Keratinocyte (primary cell): Measurements from ENCODE around the gene GRIN3A. TPM values are rescaled to one million over a fixed set of nuclear protein-coding genes. Genes with fewer than 3 reads are reported as not detected.

Experiments used
- DNase-seq: peaks from one replicate; pipeline ENCODE4 v3.0.0-alpha.2; 2011; ENCODE audit warnings: low read depth, missing footprints, low spot score
- FAIRE-seq: peaks from 2 replicates; lab custom pipeline; 2011; peaks lifted over from hg19 to GRCh38; lab: Jason Lieb, UNC
- H2AFZ ChIP-seq: 2 replicates; pipeline ENCODE4 v1.6.0; 2012; ENCODE audit warnings: low read length, control low read depth, inconsistent platforms; ENCODE audit not compliant: control insufficient read depth
- H3K27ac ChIP-seq: 2 replicates; pipeline ENCODE4 v1.5.1; 2011; ENCODE audit warnings: low read length; ENCODE audit not compliant: control insufficient read depth, insufficient read depth
- H3K27me3 ChIP-seq: 3 replicates; pipeline ENCODE4 v1.6.0; 2011; ENCODE audit warnings: low read length; ENCODE audit not compliant: control insufficient read depth, insufficient read depth; ENCODE audit errors: extremely low read depth
- H3K36me3 ChIP-seq, 2 experiments: 2 replicates in 1 of 2; 3 replicates in 1 of 2; pipeline ENCODE4 v1.5.1; 2011; ENCODE audit warnings: low read length in 2 of 2, mild to moderate bottlenecking in 1 of 2; ENCODE audit not compliant: control insufficient read depth in 2 of 2, insufficient read depth in 2 of 2; ENCODE audit errors: extremely low read depth in 1 of 2
- H3K4me1 ChIP-seq: 3 replicates; pipeline ENCODE4 v1.5.1; 2011; ENCODE audit warnings: low read length; ENCODE audit not compliant: control insufficient read depth, insufficient read depth; ENCODE audit errors: extremely low read depth
- H3K4me2 ChIP-seq: 3 replicates; pipeline ENCODE4 v1.6.0; 2011; ENCODE audit warnings: low read depth, low read length; ENCODE audit not compliant: control insufficient read depth, insufficient read depth; ENCODE audit errors: extremely low read depth
- H3K4me3 ChIP-seq, 3 experiments: fragments of 200-600 bp in 1 of 3; sonication (generic) in 1 of 3; 2 replicates in 2 of 3; 3 replicates in 1 of 3; pipeline ENCODE4 v1.5.1; 2011 to 2016; ENCODE audit warnings: low read length in 3 of 3, mild to moderate bottlenecking in 3 of 3, control low read depth in 2 of 3, inconsistent platforms in 1 of 3, low read depth in 1 of 3, mixed read lengths in 1 of 3, mixed run types in 1 of 3, moderate library complexity in 1 of 3; ENCODE audit not compliant: control insufficient read depth in 2 of 3, insufficient read depth in 2 of 3; ENCODE audit errors: extremely low read depth in 1 of 3
- H3K79me2 ChIP-seq: 2 replicates; pipeline ENCODE4 v1.6.0; 2012; ENCODE audit warnings: low read length; ENCODE audit not compliant: control insufficient read depth, insufficient read depth
- H3K9ac ChIP-seq: 3 replicates; pipeline ENCODE4 v1.6.0; 2011; ENCODE audit warnings: low read length; ENCODE audit not compliant: control insufficient read depth, insufficient read depth; ENCODE audit errors: extremely low read depth
- H3K9me1 ChIP-seq: 3 replicates; pipeline ENCODE4 v1.6.0; 2011; ENCODE audit warnings: low read length; ENCODE audit not compliant: control insufficient read depth, insufficient read depth; ENCODE audit errors: extremely low read depth
- H3K9me3 ChIP-seq: 2 replicates; pipeline ENCODE4 v1.5.1; 2012; ENCODE audit warnings: low read depth, low read length; ENCODE audit not compliant: control insufficient read depth
- H4K20me1 ChIP-seq: 3 replicates; pipeline ENCODE4 v1.6.0; 2011; ENCODE audit warnings: low read length; ENCODE audit not compliant: control insufficient read depth, insufficient read depth; ENCODE audit errors: extremely low read depth
- EZH2 ChIP-seq: IDR thresholded peaks from one replicate; pipeline ENCODE4 v1.6.1; 2012; ENCODE audit warnings: inconsistent platforms, mild to moderate bottlenecking, low read length, moderate library complexity
- dilution Hi-C: fragments of 300-500 bp; cut with MboI; formaldehyde crosslinking; loops from one replicate; pipeline ENCODE4 v1.7.0; 2020; ENCODE audit warnings: low sequenced_read_pairs; ENCODE audit not compliant: extremely low pct_ligation_motif_present
- polyA plus RNA-seq, 5 experiments: library from polyadenylated mRNA; depleted of rRNA in 3 of 5; stranded (reverse) in 3 of 5; stranded (forward) in 1 of 5; unstranded in 1 of 5; fragments of >200 nt; gene quantifications; 1 replicate in 1 of 5; 2 replicates in 3 of 5; 3 replicates in 1 of 5; pipeline versions ENCODE4 v1.2.1 to v1.2.3, GENCODE V29; 2011 to 2012; ENCODE audit warnings: missing spikeins in 2 of 5, low read depth in 1 of 5, low replicate concordance in 1 of 5
- TF ChIP-seq, protein P1 (sequence below), 3 experiments: IDR thresholded peaks in 1 of 3; conservative IDR thresholded peaks in 1 of 3; optimal IDR thresholded peaks in 1 of 3; 2 replicates in 2 of 3; 3 replicates in 1 of 3; pipeline versions ENCODE3 to v1.5.1; 2011; ENCODE audit warnings: low read length in 3 of 3, mild to moderate bottlenecking in 3 of 3, moderate library complexity in 2 of 3, control low read depth in 1 of 3, inconsistent platforms in 1 of 3; ENCODE audit not compliant: insufficient read depth in 2 of 3; ENCODE audit errors: extremely low read depth in 1 of 3

The GRIN3A gene
- polyA plus RNA-seq, 1 donor (not counting 4 experiments of a cell fraction or from before 2014, with no cell fraction given) = not detected

DNA sequence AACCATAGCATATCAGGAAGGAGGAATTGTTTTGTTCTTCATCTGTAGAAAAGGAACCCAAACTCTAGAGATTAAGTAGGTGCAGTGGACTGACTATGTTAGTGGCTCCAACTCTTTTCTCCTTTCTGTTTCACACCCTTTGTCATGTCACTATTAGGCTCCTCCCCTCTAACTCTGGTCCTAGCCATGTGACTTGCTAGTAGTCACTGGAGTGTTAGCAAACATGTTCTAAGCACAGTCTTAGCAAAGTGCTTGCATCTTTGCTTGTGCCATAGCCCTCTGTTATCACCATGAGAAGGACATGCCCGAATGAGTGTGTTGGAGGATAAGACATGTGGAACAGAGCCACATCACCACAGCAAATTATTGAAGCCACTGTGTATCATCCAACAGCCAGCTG lies 88.3 kb downstream of the GRIN3A start:
- Histone ChIP-seq H3K4me2 (no peak overlapping the region), H3K9me3 (no peaks in the 10 kb centered on the region), H4K20me1 (no peaks in the 10 kb centered on the region), H3K4me1 (no peaks in the 10 kb centered on the region), H3K27me3 (no peaks in the 10 kb centered on the region), H3K27ac (no peak overlapping the region), H2AFZ (no peak overlapping the region), H3K79me2 (no peaks in the 10 kb centered on the region), H3K4me3 (no peak overlapping the region), H3K9me1 (no peaks in the 10 kb centered on the region), H3K9ac (no peak overlapping the region), H3K36me3 (no peaks in the 10 kb centered on the region)
- DNase-seq (no peak), FAIRE-seq (no peak)
- TF ChIP-seq, protein P1, sequence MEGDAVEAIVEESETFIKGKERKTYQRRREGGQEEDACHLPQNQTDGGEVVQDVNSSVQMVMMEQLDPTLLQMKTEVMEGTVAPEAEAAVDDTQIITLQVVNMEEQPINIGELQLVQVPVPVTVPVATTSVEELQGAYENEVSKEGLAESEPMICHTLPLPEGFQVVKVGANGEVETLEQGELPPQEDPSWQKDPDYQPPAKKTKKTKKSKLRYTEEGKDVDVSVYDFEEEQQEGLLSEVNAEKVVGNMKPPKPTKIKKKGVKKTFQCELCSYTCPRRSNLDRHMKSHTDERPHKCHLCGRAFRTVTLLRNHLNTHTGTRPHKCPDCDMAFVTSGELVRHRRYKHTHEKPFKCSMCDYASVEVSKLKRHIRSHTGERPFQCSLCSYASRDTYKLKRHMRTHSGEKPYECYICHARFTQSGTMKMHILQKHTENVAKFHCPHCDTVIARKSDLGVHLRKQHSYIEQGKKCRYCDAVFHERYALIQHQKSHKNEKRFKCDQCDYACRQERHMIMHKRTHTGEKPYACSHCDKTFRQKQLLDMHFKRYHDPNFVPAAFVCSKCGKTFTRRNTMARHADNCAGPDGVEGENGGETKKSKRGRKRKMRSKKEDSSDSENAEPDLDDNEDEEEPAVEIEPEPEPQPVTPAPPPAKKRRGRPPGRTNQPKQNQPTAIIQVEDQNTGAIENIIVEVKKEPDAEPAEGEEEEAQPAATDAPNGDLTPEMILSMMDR (optimal IDR thresholded peaks at IDR 0.05 in 1 of 3, IDR thresholded peaks at IDR 0.05 in 1 of 3, conservative IDR thresholded peaks at IDR 0.05 in 1 of 3; ENCODE audit: extremely low read depth in 1 of 3, insufficient read depth in 2 of 3, low read length in 3 of 3) = no peak
- TF ChIP-seq EZH2 = no peak
- dilution Hi-C loops = no loop called here

DNA sequence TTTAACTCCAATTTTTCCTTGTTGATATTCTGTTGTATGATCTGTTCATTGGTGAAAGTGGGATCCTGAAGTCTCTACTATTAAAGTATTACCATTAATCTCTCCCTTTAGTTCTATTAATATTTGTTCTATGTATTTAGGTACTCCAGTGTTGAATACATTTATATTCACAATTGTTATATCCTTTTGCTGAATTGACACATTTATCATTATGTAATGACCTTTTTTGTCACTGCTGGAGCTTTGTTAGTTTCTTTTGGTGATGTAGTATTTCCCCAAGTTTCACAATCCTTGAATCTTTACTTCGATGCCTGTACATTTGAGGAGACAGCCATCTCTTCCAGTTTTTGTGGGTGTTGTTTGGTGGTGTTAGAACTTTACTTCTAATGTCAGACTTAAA lies 90.0 kb downstream of the GRIN3A start:
- dilution Hi-C loops = no loop called here
- H3K9me3 ChIP-seq = no peaks in the 10 kb centered on the region
- no peaks in the 10 kb centered on the region for H3K36me3 ChIP-seq
- H3K4me3 ChIP-seq = no peak overlapping the region
- H3K9ac ChIP-seq = no peak overlapping the region
- no peaks in the 10 kb centered on the region for H3K4me1 ChIP-seq
- H3K27ac ChIP-seq = no peak overlapping the region
- no peak overlapping the region for H3K4me2 ChIP-seq
- FAIRE-seq (no peak), DNase-seq (no peak)
- H3K9me1 ChIP-seq = no peaks in the 10 kb centered on the region
- no peaks in the 10 kb centered on the region for H3K27me3 ChIP-seq
- H3K79me2 ChIP-seq = no peaks in the 10 kb centered on the region
- TF ChIP-seq, protein P1 (optimal IDR thresholded peaks at IDR 0.05 in 1 of 3, IDR thresholded peaks at IDR 0.05 in 1 of 3, conservative IDR thresholded peaks at IDR 0.05 in 1 of 3; ENCODE audit: extremely low read depth in 1 of 3, insufficient read depth in 2 of 3, low read length in 3 of 3) = no peak
- no peak for TF ChIP-seq EZH2
- no peak overlapping the region for H2AFZ ChIP-seq
- no peaks in the 10 kb centered on the region for H4K20me1 ChIP-seq
